K562 (cell line): ENCODE results near the gene VSTM5. TPM values are rescaled to one million over a fixed set of nuclear protein-coding genes. Genes with fewer than 3 reads are reported as not detected.
A peak's percentile ranks its signal among the peaks of the same experiment; 100 is the strongest.

Experiments used
- BRF1 ChIP-seq: IDR thresholded peaks from 3 replicates; pipeline ENCODE4 v1.6.1; 2011; ENCODE audit warnings: borderline replicate concordance, mild to moderate bottlenecking; ENCODE audit not compliant: insufficient read length; ENCODE audit errors: extremely low read depth
- CBX3 ChIP-seq, 2 experiments: IDR thresholded peaks; 1 replicate in 1 of 2; 2 replicates in 1 of 2; pipeline ENCODE4 v1.6.1; 2012; ENCODE audit warnings: inconsistent platforms in 2 of 2, low read length in 2 of 2, borderline replicate concordance in 1 of 2, control low read depth in 1 of 2
- DPF2 ChIP-seq: fragments of 450-650 bp; IDR thresholded peaks from 2 replicates; pipeline ENCODE4 v1.6.1; 2016
- ETV5 ChIP-seq: sonication (generic); formaldehyde crosslinking; IDR thresholded peaks from 2 replicates; pipeline ENCODE4 v1.4.0; 2020; ENCODE audit warnings: low read depth, mild to moderate bottlenecking, missing genetic modification reagents
- FOXA1 ChIP-seq: fragments of 450-650 bp; IDR thresholded peaks from 2 replicates; pipeline ENCODE4 v1.6.1; 2016; ENCODE audit warnings: mild to moderate bottlenecking, borderline replicate concordance
- HEY1 ChIP-seq: fragments of 250-450 bp; sonication (Bioruptor Pico); IDR thresholded peaks from 2 replicates; pipeline ENCODE4 v1.5.0; 2020; ENCODE audit warnings: mild to moderate bottlenecking, moderate library complexity, borderline replicate concordance
- JUNB ChIP-seq: fragments of 450-650 bp; formaldehyde crosslinking; conservative IDR thresholded peaks from 2 replicates; pipeline ENCODE4 v1.4.0; 2020; ENCODE audit warnings: mild to moderate bottlenecking
- KLF1 ChIP-seq: fragments of 450-650 bp; IDR thresholded peaks from 2 replicates; pipeline ENCODE4 v1.6.1; 2016; ENCODE audit warnings: missing genetic modification characterization, missing compliant biosample characterization
- MIER1 ChIP-seq: fragments of 450-650 bp; IDR thresholded peaks from 2 replicates; pipeline ENCODE4 v1.6.1; 2016; ENCODE audit warnings: antibody characterized with exemption, mild to moderate bottlenecking, low read depth
- NBN ChIP-seq: fragments of 450-650 bp; IDR thresholded peaks from 2 replicates; pipeline ENCODE4 v1.6.1; 2016; ENCODE audit warnings: low read depth, mild to moderate bottlenecking
- OTX1 ChIP-seq: fragments of 450-650 bp; formaldehyde crosslinking; IDR thresholded peaks from 2 replicates; pipeline ENCODE4 v1.4.0; 2022; ENCODE audit warnings: mild to moderate bottlenecking
- PHTF2 ChIP-seq: fragments of 250-450 bp; sonication (Bioruptor Pico); IDR thresholded peaks from 2 replicates; pipeline ENCODE4 v1.5.0; 2021; ENCODE audit warnings: mild to moderate bottlenecking
- RCOR1 ChIP-seq, 2 experiments: IDR thresholded peaks; 2 replicates each; pipeline ENCODE4 v1.6.1; 2012; ENCODE audit warnings: low read depth in 2 of 2, low read length in 2 of 2, borderline replicate concordance in 1 of 2, improper control_type of control experiment in 1 of 2
- SMAD1 ChIP-seq: fragments of 150-350 bp; IDR thresholded peaks from 2 replicates; pipeline ENCODE4 v1.6.1; 2014; ENCODE audit warnings: low read length, low read depth; ENCODE audit not compliant: partially characterized antibody
- SREBF2 ChIP-seq: sonication (generic); formaldehyde crosslinking; IDR thresholded peaks from 2 replicates; pipeline ENCODE4 v1.4.0; 2020; ENCODE audit warnings: mild to moderate bottlenecking, missing genetic modification reagents
- SUPT5H ChIP-seq: fragments of 450-650 bp; IDR thresholded peaks from 2 replicates; pipeline ENCODE4 v1.6.1; 2016
- TRIM28 ChIP-seq: fragments of 450-650 bp; IDR thresholded peaks from 2 replicates; pipeline ENCODE4 v1.6.1; 2017
- ZBED1 ChIP-seq: IDR thresholded peaks from 2 replicates; pipeline ENCODE4 v1.6.1; 2014
- ZKSCAN1 ChIP-seq: fragments of 150-350 bp; IDR thresholded peaks from 2 replicates; pipeline ENCODE4 v1.6.1; 2016; ENCODE audit warnings: low read depth, low read length
- ZNF165 ChIP-seq: fragments of 250-450 bp; sonication (Bioruptor Pico); IDR thresholded peaks from 2 replicates; pipeline ENCODE4 v1.4.0; 2020; ENCODE audit warnings: borderline replicate concordance
- ZNF212 ChIP-seq: fragments of 450-650 bp; formaldehyde crosslinking; IDR thresholded peaks from 2 replicates; pipeline ENCODE4 v1.4.0; 2020; ENCODE audit warnings: mild to moderate bottlenecking
- ZNF384 ChIP-seq: IDR thresholded peaks from 2 replicates; pipeline ENCODE4 v1.6.1; 2012; ENCODE audit warnings: low read depth, low read length, improper control_type of control experiment
- polyA plus RNA-seq, 8 experiments: library from polyadenylated mRNA; depleted of rRNA in 4 of 8; stranded (reverse) in 5 of 8; unstranded in 3 of 8; fragments of >200 nt; fragmentation: Nextera tagmentation in 2 of 8; fragmentation: Illumina TruSeq in 1 of 8; extraction: Ambion mirVana in 2 of 8; extraction: Trizol in 1 of 8; gene quantifications; 2 replicates each; pipeline versions ENCODE4 v1.2.1 to v1.2.3, GENCODE V29; 2011 to 2014; ENCODE audit warnings: inconsistent platforms in 1 of 8, missing spikeins in 1 of 8
- total RNA-seq, 7 experiments: library from RNA; depleted of rRNA in 6 of 7; stranded (reverse); fragments of >200 nt in 6 of 7; fragmentation: Illumina TruSeq in 2 of 7; extraction: Trizol in 2 of 7; gene quantifications; 2 replicates each; pipeline versions ENCODE4 v1.2.1 to v1.2.3, GENCODE V29; 2011 to 2021; ENCODE audit warnings: low replicate concordance in 1 of 7
- TF ChIP-seq, protein P1 (sequence below): sonication (generic); formaldehyde crosslinking; IDR thresholded peaks from 2 replicates; pipeline ENCODE4 v1.8.1; 2023; ENCODE audit warnings: mild to moderate bottlenecking, missing genetic modification reagents, moderate library complexity
- TF ChIP-seq, protein P2 (sequence below): fragments of 200-800 bp; sonication (Bioruptor generic); IDR thresholded peaks from 2 replicates; pipeline ENCODE4 v1.6.1; 2017; ENCODE audit warnings: missing genetic modification characterization, missing compliant biosample characterization
- TF ChIP-seq, protein P3 (sequence below): IDR thresholded peaks from 2 replicates; pipeline ENCODE4 v1.6.1; 2011; ENCODE audit warnings: borderline replicate concordance, low read depth, mild to moderate bottlenecking, moderate library complexity, low read length; ENCODE audit not compliant: insufficient read depth, poor library complexity, severe bottlenecking

The VSTM5 gene
- total and polyA plus RNA-seq, 9 of the 15 experiments (the other 6 are each of a cell fraction or from before 2014, with no cell fraction given): 0.01 TPM; not detected in 8

DNA sequence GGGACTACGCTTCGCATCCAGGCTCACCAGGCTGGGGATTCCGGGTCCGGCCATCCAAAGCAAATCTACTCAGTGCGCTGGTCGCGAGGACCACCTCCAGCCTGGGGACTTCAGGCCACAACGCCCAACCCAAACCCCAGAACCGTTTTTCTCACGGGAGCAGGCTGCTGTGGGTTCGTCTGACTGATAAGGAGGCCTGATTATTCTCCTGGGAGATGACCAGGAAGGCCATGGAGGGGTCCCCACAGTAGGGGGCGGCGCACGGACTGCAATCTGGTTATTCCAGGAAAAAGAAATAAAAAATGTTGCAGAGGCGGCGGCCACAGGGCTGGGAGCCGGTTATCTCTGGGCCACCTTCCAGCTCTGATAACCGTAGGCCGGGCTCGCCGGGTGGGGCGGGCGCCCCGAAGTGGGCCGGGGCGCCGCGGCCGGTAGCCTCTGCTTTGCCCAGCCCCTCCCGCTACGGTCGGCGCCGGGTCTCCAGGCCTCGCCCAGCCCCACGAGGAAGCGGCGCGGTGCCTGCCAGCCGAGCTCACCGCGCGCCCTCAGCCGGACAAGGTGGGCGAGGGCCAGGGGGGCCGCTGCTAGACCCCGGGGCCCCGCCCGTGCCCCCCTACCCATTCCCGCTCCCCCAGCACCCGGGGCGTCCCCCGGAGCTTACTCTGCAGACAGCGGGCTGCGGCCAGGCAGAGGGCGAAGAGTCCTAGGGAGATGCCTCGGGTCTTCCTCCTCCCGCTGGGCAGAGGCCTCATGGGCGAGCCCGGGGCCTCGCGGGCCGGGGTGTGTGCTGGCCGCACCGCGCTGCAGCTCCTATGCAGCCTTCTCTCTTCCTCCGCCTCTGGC lies 446 bp downstream of the VSTM5 start (continued):
- TF ChIP-seq, protein P1, sequence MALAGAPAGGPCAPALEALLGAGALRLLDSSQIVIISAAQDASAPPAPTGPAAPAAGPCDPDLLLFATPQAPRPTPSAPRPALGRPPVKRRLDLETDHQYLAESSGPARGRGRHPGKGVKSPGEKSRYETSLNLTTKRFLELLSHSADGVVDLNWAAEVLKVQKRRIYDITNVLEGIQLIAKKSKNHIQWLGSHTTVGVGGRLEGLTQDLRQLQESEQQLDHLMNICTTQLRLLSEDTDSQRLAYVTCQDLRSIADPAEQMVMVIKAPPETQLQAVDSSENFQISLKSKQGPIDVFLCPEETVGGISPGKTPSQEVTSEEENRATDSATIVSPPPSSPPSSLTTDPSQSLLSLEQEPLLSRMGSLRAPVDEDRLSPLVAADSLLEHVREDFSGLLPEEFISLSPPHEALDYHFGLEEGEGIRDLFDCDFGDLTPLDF: no peak
- TF ChIP-seq, protein P2, sequence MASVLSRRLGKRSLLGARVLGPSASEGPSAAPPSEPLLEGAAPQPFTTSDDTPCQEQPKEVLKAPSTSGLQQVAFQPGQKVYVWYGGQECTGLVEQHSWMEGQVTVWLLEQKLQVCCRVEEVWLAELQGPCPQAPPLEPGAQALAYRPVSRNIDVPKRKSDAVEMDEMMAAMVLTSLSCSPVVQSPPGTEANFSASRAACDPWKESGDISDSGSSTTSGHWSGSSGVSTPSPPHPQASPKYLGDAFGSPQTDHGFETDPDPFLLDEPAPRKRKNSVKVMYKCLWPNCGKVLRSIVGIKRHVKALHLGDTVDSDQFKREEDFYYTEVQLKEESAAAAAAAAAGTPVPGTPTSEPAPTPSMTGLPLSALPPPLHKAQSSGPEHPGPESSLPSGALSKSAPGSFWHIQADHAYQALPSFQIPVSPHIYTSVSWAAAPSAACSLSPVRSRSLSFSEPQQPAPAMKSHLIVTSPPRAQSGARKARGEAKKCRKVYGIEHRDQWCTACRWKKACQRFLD (CRISPR knock-in tag): no peak
- TF ChIP-seq SUPT5H (no peak), DPF2 (no peak), CBX3 (IDR thresholded peaks at IDR 0.05; ENCODE audit: borderline replicate concordance in 1 of 2, low read length in 2 of 2) (no peak), JUNB (no peak), RCOR1 (IDR thresholded peaks at IDR 0.05; ENCODE audit: borderline replicate concordance in 1 of 2, low read depth in 2 of 2, low read length in 2 of 2) (peak in 1 of 2 experiments; percentile 67; a peak in 3 of 4 replicates), ZBED1 (no peak), ZKSCAN1 (no peak), KLF1 (tag) (no peak), ZNF384 (no peak), FOXA1 (no peak), HEY1 (CRISPR knock-in tag) (no peak), SMAD1 (no peak), NBN (no peak), PHTF2 (CRISPR knock-in tag) (no peak), ETV5 (CRISPR knock-in tag) (no peak), BRF1 (no peak), ZNF212 (CRISPR knock-in tag) (no peak), ZNF165 (CRISPR knock-in tag) (no peak), TRIM28 (no peak), OTX1 (CRISPR knock-in tag) (no peak), SREBF2 (CRISPR knock-in tag) (no peak), MIER1 (no peak)
- TF ChIP-seq, protein P3, sequence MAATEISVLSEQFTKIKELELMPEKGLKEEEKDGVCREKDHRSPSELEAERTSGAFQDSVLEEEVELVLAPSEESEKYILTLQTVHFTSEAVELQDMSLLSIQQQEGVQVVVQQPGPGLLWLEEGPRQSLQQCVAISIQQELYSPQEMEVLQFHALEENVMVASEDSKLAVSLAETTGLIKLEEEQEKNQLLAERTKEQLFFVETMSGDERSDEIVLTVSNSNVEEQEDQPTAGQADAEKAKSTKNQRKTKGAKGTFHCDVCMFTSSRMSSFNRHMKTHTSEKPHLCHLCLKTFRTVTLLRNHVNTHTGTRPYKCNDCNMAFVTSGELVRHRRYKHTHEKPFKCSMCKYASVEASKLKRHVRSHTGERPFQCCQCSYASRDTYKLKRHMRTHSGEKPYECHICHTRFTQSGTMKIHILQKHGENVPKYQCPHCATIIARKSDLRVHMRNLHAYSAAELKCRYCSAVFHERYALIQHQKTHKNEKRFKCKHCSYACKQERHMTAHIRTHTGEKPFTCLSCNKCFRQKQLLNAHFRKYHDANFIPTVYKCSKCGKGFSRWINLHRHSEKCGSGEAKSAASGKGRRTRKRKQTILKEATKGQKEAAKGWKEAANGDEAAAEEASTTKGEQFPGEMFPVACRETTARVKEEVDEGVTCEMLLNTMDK: peak; percentile 0
